H1 (cell line): Measurements from ENCODE around the gene AP5S1. TPM values are rescaled to one million over a fixed set of nuclear protein-coding genes. Genes with fewer than 3 reads are reported as not detected.

Experiments
- CTCF ChIA-PET: fragments of 300-600 bp; sonication (Branson Sonifier 250); formaldehyde crosslinking; loops from one replicate; lab custom pipeline; 2021; ENCODE audit not compliant: partially characterized antibody; lab: Charles Lee
- POLR2A ChIA-PET: fragments of 300-600 bp; sonication (Branson Sonifier 250); formaldehyde crosslinking; loops from one replicate; lab custom pipeline; 2021; ENCODE audit warnings: inconsistent platforms; ENCODE audit not compliant: partially characterized antibody; lab: Charles Lee
- DNase-seq, 2 experiments: peaks; one replicate each; pipeline versions ENCODE4 v3.0.0 to v3.0.0-alpha.2; 2010 to 2022; ENCODE audit warnings: low spot score in 2 of 2, low read depth in 1 of 2, mixed read lengths in 1 of 2
- FAIRE-seq: peaks from 2 replicates; lab custom pipeline; 2011; peaks lifted over from hg19 to GRCh38; lab: Jason Lieb, UNC
- H2AFZ ChIP-seq: 2 replicates; pipeline ENCODE4 v1.8.1; 2012; ENCODE audit warnings: low read length, inconsistent platforms
- H2AK5ac ChIP-seq: 2 replicates; pipeline ENCODE4 v1.6.1; 2013; ENCODE audit warnings: low read depth, low read length
- H2BK120ac ChIP-seq: replicated peaks from 2 replicates; pipeline ENCODE3; 2013; ENCODE audit warnings: low read depth, low read length, inconsistent platforms
- H2BK12ac ChIP-seq: 2 replicates; pipeline ENCODE4 v1.6.1; 2013; ENCODE audit warnings: low read depth, low read length
- H2BK15ac ChIP-seq: 2 replicates; pipeline ENCODE4 v1.6.1; 2013; ENCODE audit warnings: low read length
- H2BK20ac ChIP-seq: 2 replicates; pipeline ENCODE4 v1.6.1; 2013; ENCODE audit warnings: low read length
- H2BK5ac ChIP-seq: 2 replicates; pipeline ENCODE4 v1.6.1; 2013; ENCODE audit warnings: low read depth, low read length
- H3K14ac ChIP-seq: 2 replicates; pipeline ENCODE4 v1.6.1; 2013; ENCODE audit warnings: inconsistent platforms; ENCODE audit not compliant: insufficient read length
- H3K18ac ChIP-seq: 2 replicates; pipeline ENCODE4 v1.6.1; 2013; ENCODE audit warnings: low read length; ENCODE audit errors: extremely low read depth
- H3K23ac ChIP-seq: 2 replicates; pipeline ENCODE4 v1.6.1; 2013; ENCODE audit warnings: inconsistent platforms; ENCODE audit not compliant: insufficient read length
- H3K23me2 ChIP-seq: 2 replicates; pipeline ENCODE4 v1.6.1; 2013; ENCODE audit warnings: low read depth, low read length
- H3K27ac ChIP-seq: 2 replicates; pipeline ENCODE4 v1.6.1; 2011; ENCODE audit warnings: low read depth, low read length, inconsistent platforms
- H3K27me3 ChIP-seq, 4 experiments: replicated peaks in 1 of 4; 1 replicate in 1 of 4; 2 replicates in 3 of 4; pipeline versions ENCODE4 v1.6.1 to v1.8.1; 2011 to 2013; ENCODE audit warnings: low read length in 3 of 4, mild to moderate bottlenecking in 3 of 4, inconsistent platforms in 2 of 4, mixed read lengths in 2 of 4, moderate library complexity in 1 of 4; ENCODE audit not compliant: control insufficient read depth in 3 of 4, insufficient read depth in 3 of 4; ENCODE audit errors: extremely low read depth in 1 of 4
- H3K36me3 ChIP-seq, 4 experiments: 2 replicates each; pipeline versions ENCODE4 v1.6.1 to v1.8.1; 2011 to 2013; ENCODE audit warnings: mild to moderate bottlenecking in 4 of 4, low read length in 3 of 4, moderate library complexity in 2 of 4, control low read depth in 1 of 4, inconsistent platforms in 1 of 4; ENCODE audit not compliant: insufficient read depth in 4 of 4, control insufficient read depth in 2 of 4
- H3K4ac ChIP-seq: replicated peaks from 2 replicates; pipeline ENCODE3; 2013; ENCODE audit warnings: low read length, low read depth, mixed read lengths, inconsistent platforms; ENCODE audit not compliant: insufficient read length
- H3K4me1 ChIP-seq, 4 experiments: replicated peaks in 1 of 4; 1 replicate in 1 of 4; 2 replicates in 3 of 4; pipeline versions ENCODE4 v1.6.1 to v1.8.1; 2011 to 2013; ENCODE audit warnings: low read length in 3 of 4, inconsistent platforms in 2 of 4, mixed read lengths in 1 of 4; ENCODE audit not compliant: insufficient read depth in 4 of 4, control insufficient read depth in 3 of 4
- H3K4me2 ChIP-seq, 2 experiments: 2 replicates each; pipeline versions ENCODE4 v1.6.1 to v1.8.1; 2011 to 2013; ENCODE audit warnings: low read depth in 2 of 2, low read length in 2 of 2, control low read depth in 1 of 2, inconsistent platforms in 1 of 2, mild to moderate bottlenecking in 1 of 2; ENCODE audit not compliant: insufficient read depth in 1 of 2
- H3K4me3 ChIP-seq, 4 experiments: fragments of 200-600, 300-600 bp in 1 of 4; sonication (generic), shearing (Covaris generic), sonication (Bioruptor Twin) in 1 of 4; 2 replicates each; pipeline versions ENCODE4 v1.5.1 to v1.8.1; 2011 to 2016; ENCODE audit warnings: low read length in 4 of 4, low read depth in 3 of 4, control low read depth in 2 of 4, inconsistent platforms in 2 of 4, mild to moderate bottlenecking in 2 of 4, mixed read lengths in 1 of 4, moderate library complexity in 1 of 4; ENCODE audit not compliant: insufficient read depth in 2 of 4; ENCODE audit errors: extremely low read depth in 1 of 4
- H3K56ac ChIP-seq: replicated peaks from 2 replicates; pipeline ENCODE3; 2013; ENCODE audit warnings: low read depth, mild to moderate bottlenecking, mixed read lengths, low read length, inconsistent platforms; ENCODE audit not compliant: insufficient read length
- H3K79me1 ChIP-seq: 2 replicates; pipeline ENCODE4 v1.6.1; 2013; ENCODE audit warnings: low read depth, low read length, control low read depth
- H3K79me2 ChIP-seq, 2 experiments: 2 replicates each; pipeline versions ENCODE4 v1.6.1 to v1.8.1; 2012 to 2013; ENCODE audit warnings: low read length in 2 of 2, mild to moderate bottlenecking in 2 of 2, inconsistent platforms in 1 of 2; ENCODE audit not compliant: insufficient read depth in 2 of 2, control insufficient read depth in 1 of 2
- H3K9ac ChIP-seq, 4 experiments: replicated peaks in 1 of 4; 1 replicate in 1 of 4; 2 replicates in 3 of 4; pipeline versions ENCODE4 v1.6.1 to v1.8.1; 2011 to 2013; ENCODE audit warnings: low read depth in 3 of 4, low read length in 3 of 4, control low read depth in 2 of 4, mild to moderate bottlenecking in 2 of 4, moderate library complexity in 2 of 4, inconsistent platforms in 1 of 4; ENCODE audit errors: extremely low read depth in 1 of 4
- H3K9me3 ChIP-seq, 2 experiments: 2 replicates each; pipeline versions ENCODE4 v1.6.1 to v1.8.1; 2012 to 2013; ENCODE audit warnings: mild to moderate bottlenecking in 2 of 2, moderate library complexity in 2 of 2, control low read depth in 1 of 2, inconsistent platforms in 1 of 2, low read depth in 1 of 2, low read length in 1 of 2, mixed read lengths in 1 of 2; ENCODE audit not compliant: insufficient read depth in 2 of 2
- H4K20me1 ChIP-seq, 2 experiments: replicated peaks in 1 of 2; 2 replicates each; pipeline versions ENCODE3 to v1.8.1; 2011 to 2013; ENCODE audit warnings: inconsistent platforms in 2 of 2, low read length in 2 of 2, mild to moderate bottlenecking in 1 of 2; ENCODE audit not compliant: insufficient read depth in 2 of 2, control insufficient read depth in 1 of 2
- H4K5ac ChIP-seq: 2 replicates; pipeline ENCODE4 v1.6.1; 2013; ENCODE audit warnings: low read length, low read depth, mixed read lengths, inconsistent platforms; ENCODE audit not compliant: insufficient read length
- H4K8ac ChIP-seq: 2 replicates; pipeline ENCODE4 v1.8.0; 2013; ENCODE audit warnings: mild to moderate bottlenecking, moderate library complexity, low read length, inconsistent platforms; ENCODE audit not compliant: insufficient read depth; ENCODE audit errors: extremely low read depth
- H4K91ac ChIP-seq: replicated peaks from 2 replicates; pipeline ENCODE3; 2013; ENCODE audit warnings: low read length, mixed read lengths, inconsistent platforms; ENCODE audit not compliant: insufficient read length
- NANOG ChIP-seq: IDR thresholded peaks from 2 replicates; pipeline ENCODE4 v1.6.1; 2011; ENCODE audit warnings: low read length, low read depth, mild to moderate bottlenecking, inconsistent platforms; ENCODE audit not compliant: insufficient read depth, poor library complexity, severe bottlenecking
- RAD21 ChIP-seq, 2 experiments: IDR thresholded peaks in 1 of 2; conservative IDR thresholded peaks in 1 of 2; 2 replicates each; pipeline ENCODE4 v1.6.1; 2011; ENCODE audit warnings: low read depth in 2 of 2, low read length in 2 of 2, improper control_type of control experiment in 1 of 2, inconsistent platforms in 1 of 2, mild to moderate bottlenecking in 1 of 2, moderate library complexity in 1 of 2
- SIX5 ChIP-seq: IDR thresholded peaks from 2 replicates; pipeline ENCODE4 v1.6.1; 2011; ENCODE audit warnings: mild to moderate bottlenecking, low read depth, low read length
- polyA plus RNA-seq, 7 experiments: library from polyadenylated mRNA; depleted of rRNA in 3 of 7; stranded (reverse) in 5 of 7; unstranded in 2 of 7; fragments of >200 nt in 5 of 7; fragments of 200-250 nt in 2 of 7; gene quantifications; 1 replicate in 5 of 7; 2 replicates in 1 of 7; 4 replicates in 1 of 7; pipeline versions ENCODE4 v1.2.1 to v1.2.3, GENCODE V29; 2011 to 2013; ENCODE audit warnings: missing spikeins in 2 of 7, mixed read lengths in 2 of 7
- total RNA-seq: library from RNA; stranded (reverse); fragmentation: NEBNext Ultra II Directional; extraction: Animal tissue kit (Norgen Biotek cat#: 25700); gene quantifications from 2 replicates; pipeline ENCODE4 v1.2.1, GENCODE V29; 2021
- TF ChIP-seq, protein P1 (sequence below): IDR thresholded peaks from 2 replicates; pipeline ENCODE4 v1.6.1; 2012; ENCODE audit warnings: inconsistent platforms

AP5S1 gene
- total and polyA plus RNA-seq, 2 of the 8 experiments (the other 6 are each of a cell fraction or from before 2014, with no cell fraction given): 3.3 to 3.7 TPM

GRCh38 chr20:3876676-3877075, 56.3 kb downstream of the AP5S1 start:
- Histone ChIP-seq H3K9ac (no peak overlapping the region), H3K9me3 (no peaks in the 10 kb centered on the region), H3K23me2 (peaks cover 2% of the 10 kb centered on the region; the same call in 1 of the 2 replicates), H4K20me1 (peaks cover 0 to 2% of the 10 kb centered on the region in 2 experiments), H2BK120ac (no peak overlapping the region), H2BK20ac (no peak overlapping the region), H2AFZ (no peak overlapping the region), H3K27ac (no peak overlapping the region), H2BK12ac (no peak overlapping the region), H3K4me1 (no peaks in the 10 kb centered on the region), H3K4me3 (no peak overlapping the region), H3K36me3 (peaks cover 0 to 3% (median 1%) of the 10 kb centered on the region in 4 experiments; a peak in 2 of 8 replicates), H2BK5ac (no peak overlapping the region), H2BK15ac (no peak overlapping the region), H3K18ac (no peak overlapping the region), H3K23ac (no peak overlapping the region), H3K4ac (no peak overlapping the region), H4K91ac (no peak overlapping the region), H2AK5ac (no peak overlapping the region), H4K5ac (no peak overlapping the region), H3K14ac (no peak overlapping the region), H3K79me1 (peaks cover 2% of the 10 kb centered on the region; the same call in 1 of the 2 replicates), H3K27me3 (no peaks in the 10 kb centered on the region), H3K4me2 (no peak overlapping the region), H3K79me2 (no peaks in the 10 kb centered on the region), H4K8ac (no peak overlapping the region), H3K56ac (no peak overlapping the region)
- CTCF ChIA-PET: interaction anchor here (1.1 to 2.1 kb wide), 3 partner anchors 7 to 11 kb away, joined by 3 to 9 read pairs (median 4); no protein-coding TSS in a partner anchor
- FAIRE-seq (no peak), DNase-seq (no peak)
- POLR2A ChIA-PET: interaction anchor here (0.7 to 6.3 kb wide), 6 partner anchors 11 to 108 kb away, joined by 3 to 34 read pairs (median 8); partner anchors contain the start of gene PANK2
- TF ChIP-seq SIX5 (no peak), RAD21 (IDR thresholded peaks at IDR 0.05 in 1 of 2, conservative IDR thresholded peaks at IDR 0.05 in 1 of 2; ENCODE audit: low read depth in 2 of 2, low read length in 2 of 2) (no peak), NANOG (no peak)
- TF ChIP-seq, protein P1, sequence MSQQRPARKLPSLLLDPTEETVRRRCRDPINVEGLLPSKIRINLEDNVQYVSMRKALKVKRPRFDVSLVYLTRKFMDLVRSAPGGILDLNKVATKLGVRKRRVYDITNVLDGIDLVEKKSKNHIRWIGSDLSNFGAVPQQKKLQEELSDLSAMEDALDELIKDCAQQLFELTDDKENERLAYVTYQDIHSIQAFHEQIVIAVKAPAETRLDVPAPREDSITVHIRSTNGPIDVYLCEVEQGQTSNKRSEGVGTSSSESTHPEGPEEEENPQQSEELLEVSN: no peak
